ENCODE measurements around the gene EFNB3.

EFNB3 gene

GRCh38 chr17:7742729-7743128 lies 37.7 kb downstream of the EFNB3 start:
- no peak for TF ChIP-seq ISL1 (CRISPR knock-in tag; IDR thresholded peaks at IDR 0.05)
- no peak for TF ChIP-seq ZNF565 (CRISPR knock-in tag; conservative IDR thresholded peaks at IDR 0.05; ENCODE audit: low read depth)
- no peak for TF ChIP-seq GLIS3 (CRISPR knock-in tag; IDR thresholded peaks at IDR 0.05)
- no peak for TF ChIP-seq ZFP3 (CRISPR knock-in tag; IDR thresholded peaks at IDR 0.05)
- no peak for TF ChIP-seq ZFP30 (CRISPR knock-in tag; IDR thresholded peaks at IDR 0.05)
- TF ChIP-seq SNAI2 (CRISPR knock-in tag; IDR thresholded peaks at IDR 0.05): no peak
- no peak for TF ChIP-seq ZC3H10 (CRISPR knock-in tag; IDR thresholded peaks at IDR 0.05)
- TF ChIP-seq PATZ1 (CRISPR knock-in tag; IDR thresholded peaks at IDR 0.05; ENCODE audit: borderline replicate concordance): no peak
- no peak for TF ChIP-seq POU6F1 (CRISPR knock-in tag; IDR thresholded peaks at IDR 0.05; ENCODE audit: borderline replicate concordance, low read depth)
- TF ChIP-seq TCF4 (CRISPR knock-in tag; IDR thresholded peaks at IDR 0.05; ENCODE audit: borderline replicate concordance): no peak
- no peak for ATAC-seq

GRCh38 chr17:7744416-7744815 lies 39.4 kb downstream of the EFNB3 start:
- no peak for ATAC-seq
- no peak for TF ChIP-seq PPARA (CRISPR knock-in tag; IDR thresholded peaks at IDR 0.05; ENCODE audit: borderline replicate concordance)
- no peak for TF ChIP-seq ZNF70 (CRISPR knock-in tag; IDR thresholded peaks at IDR 0.05)
- no peak for TF ChIP-seq OSR1 (CRISPR knock-in tag; IDR thresholded peaks at IDR 0.05)
- no peak for TF ChIP-seq ZC3H10 (CRISPR knock-in tag; IDR thresholded peaks at IDR 0.05)
- TF ChIP-seq ESRRG (CRISPR knock-in tag; IDR thresholded peaks at IDR 0.05): no peak
- no peak for TF ChIP-seq ZNF565 (CRISPR knock-in tag; conservative IDR thresholded peaks at IDR 0.05; ENCODE audit: low read depth)
- no peak for TF ChIP-seq POU6F1 (CRISPR knock-in tag; IDR thresholded peaks at IDR 0.05; ENCODE audit: borderline replicate concordance, low read depth)
- TF ChIP-seq TCF4 (CRISPR knock-in tag; IDR thresholded peaks at IDR 0.05; ENCODE audit: borderline replicate concordance): no peak
- TF ChIP-seq PATZ1 (CRISPR knock-in tag; IDR thresholded peaks at IDR 0.05; ENCODE audit: borderline replicate concordance): no peak
- no peak for TF ChIP-seq RARB (CRISPR knock-in tag; IDR thresholded peaks at IDR 0.05)
- no peak for TF ChIP-seq SNAI2 (CRISPR knock-in tag; IDR thresholded peaks at IDR 0.05)
- TF ChIP-seq BACH2 (CRISPR knock-in tag; IDR thresholded peaks at IDR 0.05; ENCODE audit: borderline replicate concordance): no peak
- no peak for TF ChIP-seq ISL1 (CRISPR knock-in tag; IDR thresholded peaks at IDR 0.05)
- TF ChIP-seq CREB5 (CRISPR knock-in tag; IDR thresholded peaks at IDR 0.05; ENCODE audit: low read depth): no peak
- no peak for TF ChIP-seq TSHZ2 (CRISPR knock-in tag; IDR thresholded peaks at IDR 0.05)
- no peak for TF ChIP-seq GLIS3 (CRISPR knock-in tag; IDR thresholded peaks at IDR 0.05)
- TF ChIP-seq TOX (CRISPR knock-in tag; IDR thresholded peaks at IDR 0.05; ENCODE audit: borderline replicate concordance): no peak
- TF ChIP-seq CSRNP3 (CRISPR knock-in tag; IDR thresholded peaks at IDR 0.05): no peak
- no peak for TF ChIP-seq CSDC2 (CRISPR knock-in tag; IDR thresholded peaks at IDR 0.05)
